ENCODE measurements around the gene TECPR1. TPM values are rescaled to one million over a fixed set of nuclear protein-coding genes. Genes with fewer than 3 reads are reported as not detected.
"Not testable (repeated sequence)": the region's sequence is repeated elsewhere in the genome, so short reads cannot be mapped to it uniquely, and the experiment has no call there.

The TECPR1 gene
- total and polyA plus RNA-seq, 2 of the 8 experiments (the other 6 are each of a cell fraction or from before 2014, with no cell fraction given) = 1.3 to 11.1 TPM

DNA sequence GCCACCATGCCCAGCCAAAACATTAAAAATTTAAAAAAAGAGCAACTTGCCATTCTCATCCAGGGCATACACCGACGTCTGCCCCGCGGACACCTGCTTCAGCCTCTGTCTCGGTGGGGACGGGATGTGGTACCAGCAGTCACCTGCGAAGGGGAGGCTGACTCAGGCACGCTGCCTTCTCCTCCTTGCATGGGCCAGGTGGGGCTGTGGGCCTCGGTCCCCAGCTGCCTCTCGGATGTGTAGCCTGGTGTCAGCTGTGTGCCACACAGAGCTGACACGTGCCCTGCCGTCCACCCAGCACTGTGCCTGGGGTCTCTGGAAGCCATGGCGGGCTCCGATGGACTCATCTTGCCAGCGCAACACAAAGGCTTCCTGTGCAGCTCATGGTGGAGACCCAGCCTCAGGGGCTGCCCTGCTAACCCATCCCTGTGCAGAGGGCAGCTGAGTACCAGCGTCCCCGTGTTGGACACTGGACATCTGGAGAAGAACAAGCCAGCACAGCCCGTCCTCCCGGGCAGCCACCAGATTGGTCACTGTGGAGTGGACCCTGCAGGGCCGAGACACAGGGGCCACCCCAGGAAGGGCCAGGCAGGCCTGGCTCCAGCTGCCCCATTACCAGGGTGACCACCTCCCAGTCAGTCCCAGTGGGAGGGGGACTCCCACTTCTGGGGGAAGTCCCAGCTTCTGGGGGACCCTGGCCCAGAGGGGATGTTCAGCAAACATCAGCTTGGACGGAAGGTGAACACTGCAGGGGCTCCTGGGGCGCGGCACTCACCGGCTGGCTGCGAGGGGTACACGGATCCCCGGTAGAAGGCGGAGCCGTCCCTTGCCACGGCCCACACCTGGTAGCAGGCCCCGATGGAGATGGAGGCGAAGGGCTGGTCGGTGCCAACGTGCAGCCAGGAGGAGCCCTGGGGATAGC, 30.2 kb downstream of the TECPR1 start (continued):
- TF ChIP-seq, protein P1, sequence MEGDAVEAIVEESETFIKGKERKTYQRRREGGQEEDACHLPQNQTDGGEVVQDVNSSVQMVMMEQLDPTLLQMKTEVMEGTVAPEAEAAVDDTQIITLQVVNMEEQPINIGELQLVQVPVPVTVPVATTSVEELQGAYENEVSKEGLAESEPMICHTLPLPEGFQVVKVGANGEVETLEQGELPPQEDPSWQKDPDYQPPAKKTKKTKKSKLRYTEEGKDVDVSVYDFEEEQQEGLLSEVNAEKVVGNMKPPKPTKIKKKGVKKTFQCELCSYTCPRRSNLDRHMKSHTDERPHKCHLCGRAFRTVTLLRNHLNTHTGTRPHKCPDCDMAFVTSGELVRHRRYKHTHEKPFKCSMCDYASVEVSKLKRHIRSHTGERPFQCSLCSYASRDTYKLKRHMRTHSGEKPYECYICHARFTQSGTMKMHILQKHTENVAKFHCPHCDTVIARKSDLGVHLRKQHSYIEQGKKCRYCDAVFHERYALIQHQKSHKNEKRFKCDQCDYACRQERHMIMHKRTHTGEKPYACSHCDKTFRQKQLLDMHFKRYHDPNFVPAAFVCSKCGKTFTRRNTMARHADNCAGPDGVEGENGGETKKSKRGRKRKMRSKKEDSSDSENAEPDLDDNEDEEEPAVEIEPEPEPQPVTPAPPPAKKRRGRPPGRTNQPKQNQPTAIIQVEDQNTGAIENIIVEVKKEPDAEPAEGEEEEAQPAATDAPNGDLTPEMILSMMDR (IDR thresholded peaks at IDR 0.05; ENCODE audit: control extremely low read depth in 1 of 3, insufficient read depth in 1 of 3, low read depth in 1 of 3, low read length in 3 of 3) = no peak
- TF ChIP-seq SRF (IDR thresholded peaks at IDR 0.05; ENCODE audit: low read depth, low read length) (no peak), BRCA1 (IDR thresholded peaks at IDR 0.05; ENCODE audit: low read depth, low read length) (no peak)

DNA sequence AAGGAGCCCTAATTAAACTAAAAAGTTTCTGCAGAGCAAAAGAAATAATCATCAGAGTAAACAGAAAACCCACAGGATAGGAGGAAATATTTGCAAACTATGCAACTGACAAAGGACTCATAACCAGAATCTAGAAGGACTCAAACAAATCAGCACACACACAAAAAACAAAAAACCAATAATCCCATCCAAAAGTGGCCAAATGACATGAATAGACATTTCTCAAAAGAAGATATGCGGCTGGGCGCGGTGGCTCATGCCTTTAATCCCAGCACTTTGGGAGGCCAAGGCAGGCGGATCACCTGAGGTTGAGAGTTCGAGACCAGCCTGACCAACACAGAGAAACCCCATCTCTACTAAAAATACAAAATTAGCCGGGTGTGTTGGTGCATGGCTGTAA, 32.6 kb downstream of the TECPR1 start:
- H4K91ac ChIP-seq (replicated peaks; ENCODE audit: insufficient read length, low read length) = not testable (repeated sequence)

More for the DNA sequence above, 32.6 kb downstream of the TECPR1 start:
- H3K23me2 ChIP-seq (ENCODE audit: low read depth, low read length); H2BK5ac ChIP-seq (ENCODE audit: low read depth, low read length); H3K4ac ChIP-seq (replicated peaks; ENCODE audit: insufficient read length, low read depth, low read length); H2AK5ac ChIP-seq (ENCODE audit: low read depth, low read length); POLR2A ChIA-PET (ENCODE audit: partially characterized antibody); CTCF ChIA-PET (ENCODE audit: partially characterized antibody); H3K18ac ChIP-seq (ENCODE audit: extremely low read depth, low read length); H4K5ac ChIP-seq (ENCODE audit: insufficient read length, low read depth, low read length); H3K4me3 ChIP-seq (ENCODE audit: extremely low read depth in 1 of 4, insufficient read depth in 2 of 4, low read depth in 3 of 4, low read length in 4 of 4); H3K36me3 ChIP-seq (ENCODE audit: control insufficient read depth in 2 of 4, insufficient read depth in 4 of 4, low read length in 3 of 4); H2AFZ ChIP-seq (ENCODE audit: low read length); H3K79me1 ChIP-seq (ENCODE audit: low read depth, low read length); H3K14ac ChIP-seq (ENCODE audit: insufficient read length); H2BK120ac ChIP-seq (replicated peaks; ENCODE audit: low read depth, low read length); FAIRE-seq; H3K9me3 ChIP-seq (ENCODE audit: insufficient read depth in 2 of 2, low read depth in 1 of 2, low read length in 1 of 2); H4K20me1 ChIP-seq (replicated peaks in 1 of 2; ENCODE audit: control insufficient read depth in 1 of 2, insufficient read depth in 2 of 2, low read length in 2 of 2); H3K9ac ChIP-seq (replicated peaks in 1 of 4; ENCODE audit: extremely low read depth in 1 of 4, low read depth in 3 of 4, low read length in 3 of 4); DNase-seq (ENCODE audit: low read depth in 1 of 2, low spot score in 2 of 2); H3K56ac ChIP-seq (replicated peaks; ENCODE audit: insufficient read length, low read depth, low read length); H2BK12ac ChIP-seq (ENCODE audit: low read depth, low read length); H3K79me2 ChIP-seq (ENCODE audit: control insufficient read depth in 1 of 2, insufficient read depth in 2 of 2, low read length in 2 of 2); H4K8ac ChIP-seq (ENCODE audit: extremely low read depth, insufficient read depth, low read length); H3K23ac ChIP-seq (ENCODE audit: insufficient read length); H2BK20ac ChIP-seq (ENCODE audit: low read length); H3K4me1 ChIP-seq (replicated peaks in 1 of 4; ENCODE audit: control insufficient read depth in 3 of 4, insufficient read depth in 4 of 4, low read length in 3 of 4); H3K27me3 ChIP-seq (replicated peaks in 1 of 4; ENCODE audit: control insufficient read depth in 3 of 4, extremely low read depth in 1 of 4, insufficient read depth in 3 of 4, low read length in 3 of 4); H2BK15ac ChIP-seq (ENCODE audit: low read length); H3K27ac ChIP-seq (ENCODE audit: low read depth, low read length); H3K4me2 ChIP-seq (ENCODE audit: insufficient read depth in 1 of 2, low read depth in 2 of 2, low read length in 2 of 2): not testable (repeated sequence)
- WGBS, 2 experiments (ENCODE audit: extremely low coverage in 1 of 2, insufficient coverage in 1 of 2, insufficient read length in 1 of 2, insufficient replicate concordance in 2 of 2, low coverage in 1 of 2, low lambda C conversion rate in 2 of 2, missing lambda C conversion rate in 1 of 2) = 97% methylated on average over 6 of the region's 6 CpGs; no CpG with 5 or more reads in 1 of the 2 experiments
